CD4-positive, alpha-beta T cell treated with Interleukin-1 beta for 1 hour (primary cell): ENCODE results near the gene TGM1.

Source experiments
- DNase-seq, 2 donors: peaks; one replicate each; pipeline ENCODE4 v3.0.0-alpha.2; 2020 to 2022

The TGM1 gene

DNA sequence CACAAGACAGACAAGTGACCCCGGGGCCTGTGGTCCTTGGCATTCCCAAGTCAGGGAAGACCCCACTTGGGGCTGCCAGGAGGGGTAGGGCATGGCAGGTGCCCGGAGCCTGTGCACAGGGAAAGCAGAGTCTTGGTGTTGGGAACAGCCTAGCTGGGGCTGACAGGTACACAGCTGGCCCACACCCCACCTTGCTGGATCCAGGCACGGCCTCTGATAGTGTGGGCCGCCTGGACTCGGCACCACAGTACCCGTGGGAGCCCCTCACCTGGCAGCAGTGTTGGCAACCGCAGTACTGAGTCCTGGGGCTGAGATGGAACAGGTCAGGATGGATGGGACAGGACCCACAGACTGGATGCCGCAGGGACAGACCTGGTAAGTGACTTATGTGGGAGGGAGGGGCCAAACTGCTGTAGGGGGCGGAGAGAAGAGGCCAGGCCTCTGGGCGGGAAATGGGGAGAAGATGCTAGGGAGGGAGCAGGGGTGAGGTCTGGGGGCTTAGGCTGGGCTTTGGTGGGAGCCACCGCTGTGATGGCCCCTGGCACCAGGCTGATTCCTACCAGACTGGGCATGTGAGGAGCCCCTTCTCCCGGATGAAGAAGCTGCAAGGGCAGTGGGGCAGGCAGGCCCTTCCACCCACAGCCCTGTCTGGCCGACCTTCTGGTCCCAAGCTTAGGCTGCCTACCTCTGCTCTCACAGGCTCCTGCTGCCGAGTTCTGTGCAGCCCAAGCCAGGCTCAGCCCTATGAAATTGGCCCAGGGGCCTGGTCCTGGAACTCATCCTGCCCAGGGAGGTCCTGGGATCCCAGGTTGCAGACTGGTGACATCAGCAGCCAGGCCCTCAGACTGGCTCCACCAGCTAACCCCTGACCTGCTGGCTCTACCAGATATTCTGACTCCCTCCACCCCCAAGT is at the start of gene TGM1:
TGM1 (minus strand) TSS at position 357 of the 913 bp plus-strand sequence. CDS start 825 bp downstream, outside the sequence.
- DNase-seq, result no peak

DNA sequence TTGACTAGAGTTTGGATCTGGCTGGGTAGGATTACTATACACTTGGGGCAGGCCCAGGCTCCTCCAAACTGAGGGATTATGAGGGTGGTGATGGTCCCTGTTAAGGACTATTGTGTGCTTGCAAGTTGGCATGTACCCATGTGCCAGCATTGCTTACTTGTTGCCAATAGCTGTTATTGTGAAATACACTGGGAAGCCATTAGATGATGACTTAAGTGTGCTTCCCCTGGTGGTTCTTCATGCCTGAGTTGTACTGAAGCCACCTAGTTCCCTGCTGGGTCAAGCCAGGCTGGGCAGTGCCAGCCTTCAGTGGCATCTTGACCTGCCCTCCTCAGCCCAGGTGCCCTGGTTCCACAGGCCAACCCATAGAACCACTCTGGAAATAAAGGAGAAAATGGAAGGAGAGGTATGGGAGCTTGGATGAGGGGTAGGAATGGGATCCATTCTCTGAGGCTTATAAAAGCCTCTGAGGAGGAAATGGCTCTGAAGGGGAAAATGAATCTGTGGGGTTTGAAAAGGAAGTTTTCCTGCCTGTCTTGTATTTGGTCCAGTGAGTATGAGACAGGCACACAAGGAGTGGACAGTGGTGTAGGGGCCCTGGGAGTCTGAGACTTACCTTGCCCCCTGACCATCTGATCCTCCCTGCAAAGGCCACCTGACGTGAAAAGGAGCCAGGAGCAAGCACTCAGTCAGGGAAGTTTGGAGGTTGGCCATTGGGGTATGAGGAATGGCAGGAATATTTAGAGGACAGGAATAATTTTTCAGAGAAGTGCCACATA is 49.0 kb upstream of the TGM1 start:
- DNase-seq, result peak in 1 of 2 donors; percentile 24

DNA sequence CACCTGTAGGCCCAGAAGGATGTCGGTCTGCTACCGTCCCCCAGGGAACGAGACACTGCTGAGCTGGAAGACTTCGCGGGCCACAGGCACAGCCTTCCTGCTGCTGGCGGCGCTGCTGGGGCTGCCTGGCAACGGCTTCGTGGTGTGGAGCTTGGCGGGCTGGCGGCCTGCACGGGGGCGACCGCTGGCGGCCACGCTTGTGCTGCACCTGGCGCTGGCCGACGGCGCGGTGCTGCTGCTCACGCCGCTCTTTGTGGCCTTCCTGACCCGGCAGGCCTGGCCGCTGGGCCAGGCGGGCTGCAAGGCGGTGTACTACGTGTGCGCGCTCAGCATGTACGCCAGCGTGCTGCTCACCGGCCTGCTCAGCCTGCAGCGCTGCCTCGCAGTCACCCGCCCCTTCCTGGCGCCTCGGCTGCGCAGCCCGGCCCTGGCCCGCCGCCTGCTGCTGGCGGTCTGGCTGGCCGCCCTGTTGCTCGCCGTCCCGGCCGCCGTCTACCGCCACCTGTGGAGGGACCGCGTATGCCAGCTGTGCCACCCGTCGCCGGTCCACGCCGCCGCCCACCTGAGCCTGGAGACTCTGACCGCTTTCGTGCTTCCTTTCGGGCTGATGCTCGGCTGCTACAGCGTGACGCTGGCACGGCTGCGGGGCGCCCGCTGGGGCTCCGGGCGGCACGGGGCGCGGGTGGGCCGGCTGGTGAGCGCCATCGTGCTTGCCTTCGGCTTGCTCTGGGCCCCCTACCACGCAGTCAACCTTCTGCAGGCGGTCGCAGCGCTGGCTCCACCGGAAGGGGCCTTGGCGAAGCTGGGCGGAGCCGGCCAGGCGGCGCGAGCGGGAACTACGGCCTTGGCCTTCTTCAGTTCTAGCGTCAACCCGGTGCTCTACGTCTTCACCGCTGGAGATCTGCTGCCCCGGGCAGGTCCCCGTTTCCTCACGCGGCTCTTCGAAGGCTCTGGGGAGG is 47.9 kb upstream of the TGM1 start, which contains the start of gene LTB4R:
LTB4R (plus strand) TSS at position 857 of the 959 bp plus-strand sequence. CDS start 4,150 bp downstream, outside the sequence.
- DNase-seq, result peak; percentile 77 to 78

DNA sequence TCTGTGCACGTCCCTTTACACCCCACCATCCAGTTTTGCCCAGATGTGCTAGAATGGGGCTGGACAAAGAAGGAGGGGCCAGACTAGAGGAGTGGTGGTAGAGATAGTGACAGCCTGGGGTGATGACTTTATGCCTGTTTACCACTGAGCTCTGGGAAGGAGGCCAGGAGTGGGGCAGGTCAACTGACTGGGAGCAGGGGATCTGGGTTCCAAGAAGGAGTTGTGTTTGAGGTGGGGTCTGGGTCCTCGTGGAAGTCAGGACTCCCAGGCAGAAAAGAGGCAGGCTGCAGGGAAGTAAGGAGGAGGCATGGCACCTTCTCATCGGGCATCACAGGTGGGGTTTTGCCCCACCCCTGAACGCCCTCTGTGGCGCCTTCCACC is 47.3 kb upstream of the TGM1 start:
- DNase-seq, result no peak

DNA sequence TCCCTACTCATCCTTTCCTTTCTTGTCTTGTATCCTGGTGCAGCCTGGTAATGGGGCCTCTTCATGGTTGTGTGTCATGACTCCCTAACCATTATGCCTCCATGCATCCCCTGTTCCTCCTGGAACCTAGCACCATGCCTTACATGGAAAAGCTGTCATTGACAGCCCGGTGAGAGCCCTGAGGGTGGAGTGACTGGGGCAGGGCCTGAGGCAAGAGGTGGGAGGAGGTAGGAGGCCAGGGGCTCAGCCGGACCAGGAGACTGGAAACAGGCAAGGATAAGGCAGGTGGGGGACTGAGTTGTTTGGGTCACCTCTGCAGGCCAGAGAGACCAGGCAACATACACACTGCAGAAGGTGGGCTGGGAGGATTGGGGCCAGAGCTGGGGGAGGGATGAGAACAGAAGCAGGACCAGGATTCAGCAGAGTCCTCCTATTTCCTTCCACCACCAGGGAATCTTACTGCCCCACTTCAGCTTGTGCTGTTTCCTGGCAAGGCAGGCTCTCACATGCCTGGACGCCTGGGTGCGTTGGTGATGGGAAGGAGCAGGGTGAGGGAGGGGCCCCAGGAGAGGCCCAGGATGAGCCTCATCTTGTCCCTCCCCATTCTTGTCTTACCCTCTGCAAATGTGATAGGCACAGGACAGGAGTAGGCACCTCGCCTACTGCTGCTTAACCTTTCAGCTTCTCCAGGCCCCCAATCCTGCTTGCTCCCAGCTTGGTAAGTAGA is 46.7 kb upstream of the TGM1 start, which contains the start of gene LTB4R2:
LTB4R2 (plus strand) TSS at position 603 of the 727 bp plus-strand sequence. CDS start 525 bp downstream, outside the sequence.
- DNase-seq, result no peak

DNA sequence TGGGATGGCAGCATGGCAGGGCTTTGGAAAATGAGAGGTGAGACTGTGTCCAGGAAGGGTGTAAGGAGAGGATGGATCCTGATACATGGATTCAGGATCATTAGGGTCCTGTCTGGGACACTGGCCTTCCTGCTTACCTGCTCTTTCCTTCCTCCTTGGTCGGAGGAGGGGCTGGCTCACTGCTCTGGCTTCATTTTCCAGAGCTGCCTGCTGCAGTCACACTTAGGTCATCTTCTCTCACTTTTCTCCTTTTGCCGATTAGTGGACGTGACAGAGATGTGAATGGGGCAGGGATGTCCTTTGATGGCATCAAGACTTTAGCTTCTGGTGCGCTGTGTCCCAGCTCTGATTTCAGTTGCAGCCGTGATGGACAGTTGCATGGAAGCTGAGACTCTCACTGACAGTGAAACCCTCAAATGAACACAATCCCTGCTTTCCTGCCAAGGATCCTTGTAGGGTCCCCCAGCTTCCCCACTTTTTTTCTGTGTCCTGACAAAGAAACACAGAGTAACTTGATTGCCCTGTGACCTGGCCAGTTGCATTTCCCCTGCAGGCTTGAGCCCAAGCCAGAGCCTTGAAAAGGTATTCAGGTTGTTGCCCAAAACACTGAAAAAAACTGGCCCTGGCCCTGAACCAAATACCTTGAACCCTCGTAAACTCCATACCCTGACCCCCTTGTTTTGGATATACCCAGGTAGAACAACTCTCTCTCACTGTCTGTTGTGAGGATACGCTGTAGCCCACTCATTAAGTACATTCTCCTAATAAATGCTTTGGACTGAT is 45.6 kb upstream of the TGM1 start:
- DNase-seq, result no peak

DNA sequence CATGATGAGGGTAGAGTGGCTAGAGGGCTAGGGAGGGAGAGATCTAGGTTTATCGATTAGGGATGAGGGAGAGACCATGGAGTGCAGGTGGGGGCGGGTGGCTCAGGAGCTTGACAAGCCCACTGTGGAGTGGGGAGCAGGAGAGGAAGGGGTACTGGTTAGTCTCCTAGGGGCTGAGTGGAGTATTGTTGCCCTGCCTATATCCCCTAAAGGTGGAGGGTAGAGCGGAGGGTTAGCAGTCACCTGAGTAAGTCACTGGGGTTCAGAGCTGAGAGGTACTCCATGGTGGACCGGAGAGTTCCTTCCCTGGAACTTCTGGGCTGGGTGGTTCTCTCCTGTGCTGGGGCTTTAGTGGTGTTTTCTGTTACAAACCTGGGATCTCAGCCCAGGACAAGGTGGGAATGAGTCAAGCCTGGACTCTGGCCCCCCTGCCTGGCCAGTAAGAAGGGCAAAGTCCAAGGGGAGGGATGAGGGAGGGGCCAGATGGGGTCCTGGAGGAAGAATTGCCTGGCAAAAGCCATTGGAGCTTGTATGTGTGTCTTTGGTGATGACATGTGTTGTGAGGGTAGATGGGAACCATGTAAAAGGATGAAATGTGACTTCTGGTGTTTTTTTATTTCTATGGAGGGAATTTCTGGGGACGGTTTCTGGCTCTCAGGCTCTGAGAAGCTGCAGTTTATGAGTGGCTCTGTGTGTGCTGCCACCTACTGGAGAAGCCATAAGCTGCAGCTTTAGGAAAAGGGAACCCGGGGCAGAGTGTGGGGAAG is 44.8 kb upstream of the TGM1 start, which contains the start of gene CIDEB:
CIDEB (minus strand) TSS at position 403 of the 767 bp plus-strand sequence; CDS start at position 284, 119 bp downstream.
- peak; percentile 66 to 72 for DNase-seq

DNA sequence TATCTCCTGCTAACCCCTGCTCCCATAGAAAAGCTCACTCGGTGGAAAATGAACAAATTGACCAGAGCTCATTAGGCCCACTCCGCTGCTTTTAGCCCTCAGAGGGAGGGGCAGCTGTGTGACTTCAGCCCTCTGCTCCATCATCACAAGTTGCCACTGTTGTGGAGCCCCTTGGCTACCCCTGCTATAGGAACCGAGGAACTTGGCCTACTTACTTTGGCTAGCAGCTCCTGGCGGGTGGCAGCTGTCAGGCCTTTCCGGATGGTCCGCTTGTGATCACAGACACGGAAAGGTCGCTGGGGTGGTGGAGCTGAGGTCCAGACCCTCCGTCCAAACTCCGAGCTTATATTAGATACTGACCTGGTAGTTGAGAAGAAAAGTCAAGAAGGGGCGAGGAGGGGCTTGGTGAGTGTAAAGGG is 44.2 kb upstream of the TGM1 start:
- no peak for DNase-seq

DNA sequence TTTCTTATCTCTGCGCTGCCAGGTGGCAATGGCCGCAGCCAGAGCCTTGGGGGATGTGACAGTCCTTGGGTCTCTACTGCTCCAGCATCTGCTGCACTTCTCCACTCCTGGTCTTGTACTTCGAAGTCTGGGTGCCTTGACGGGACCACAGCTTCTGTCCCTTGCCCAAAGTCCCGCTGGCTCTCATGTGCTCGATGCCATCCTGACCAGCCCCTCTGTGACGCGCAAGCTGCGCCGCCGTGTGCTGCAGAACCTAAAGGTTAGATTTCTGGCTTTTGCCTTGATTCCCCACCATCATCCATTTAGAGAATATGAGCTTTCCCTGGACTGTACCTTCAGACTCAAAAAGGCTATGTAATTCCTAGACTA is 41.0 kb upstream of the TGM1 start:
- no peak for DNase-seq

DNA sequence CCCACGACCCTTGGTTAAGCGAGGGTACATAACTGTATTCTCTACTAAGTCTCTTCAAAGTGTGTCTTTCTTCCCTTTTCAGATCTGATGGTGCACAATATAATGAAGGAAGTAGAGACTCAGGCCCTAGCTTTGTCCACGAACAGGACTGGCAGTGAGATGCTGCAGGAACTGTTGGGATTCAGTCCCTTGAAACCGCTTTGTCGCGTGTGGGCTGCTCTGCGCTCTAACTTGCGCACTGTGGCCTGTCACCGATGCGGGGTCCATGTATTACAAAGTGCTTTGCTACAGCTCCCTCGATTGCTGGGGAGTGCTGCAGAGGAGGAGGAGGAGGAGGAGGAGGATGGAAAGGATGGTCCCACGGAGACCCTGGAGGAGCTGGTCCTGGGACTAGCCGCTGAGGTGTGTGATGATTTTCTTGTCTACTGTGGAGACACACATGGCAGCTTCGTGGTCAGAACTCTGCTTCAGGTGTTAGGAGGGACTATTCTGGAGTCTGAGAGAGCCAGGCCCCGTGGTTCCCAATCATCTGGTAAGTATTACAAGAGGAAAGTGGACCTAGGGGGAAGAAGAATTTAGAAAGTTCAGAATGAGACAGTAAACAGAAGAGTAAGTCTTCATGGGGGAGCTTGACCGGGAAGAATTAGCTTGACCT is 37.5 kb upstream of the TGM1 start:
- no peak for DNase-seq

DNA sequence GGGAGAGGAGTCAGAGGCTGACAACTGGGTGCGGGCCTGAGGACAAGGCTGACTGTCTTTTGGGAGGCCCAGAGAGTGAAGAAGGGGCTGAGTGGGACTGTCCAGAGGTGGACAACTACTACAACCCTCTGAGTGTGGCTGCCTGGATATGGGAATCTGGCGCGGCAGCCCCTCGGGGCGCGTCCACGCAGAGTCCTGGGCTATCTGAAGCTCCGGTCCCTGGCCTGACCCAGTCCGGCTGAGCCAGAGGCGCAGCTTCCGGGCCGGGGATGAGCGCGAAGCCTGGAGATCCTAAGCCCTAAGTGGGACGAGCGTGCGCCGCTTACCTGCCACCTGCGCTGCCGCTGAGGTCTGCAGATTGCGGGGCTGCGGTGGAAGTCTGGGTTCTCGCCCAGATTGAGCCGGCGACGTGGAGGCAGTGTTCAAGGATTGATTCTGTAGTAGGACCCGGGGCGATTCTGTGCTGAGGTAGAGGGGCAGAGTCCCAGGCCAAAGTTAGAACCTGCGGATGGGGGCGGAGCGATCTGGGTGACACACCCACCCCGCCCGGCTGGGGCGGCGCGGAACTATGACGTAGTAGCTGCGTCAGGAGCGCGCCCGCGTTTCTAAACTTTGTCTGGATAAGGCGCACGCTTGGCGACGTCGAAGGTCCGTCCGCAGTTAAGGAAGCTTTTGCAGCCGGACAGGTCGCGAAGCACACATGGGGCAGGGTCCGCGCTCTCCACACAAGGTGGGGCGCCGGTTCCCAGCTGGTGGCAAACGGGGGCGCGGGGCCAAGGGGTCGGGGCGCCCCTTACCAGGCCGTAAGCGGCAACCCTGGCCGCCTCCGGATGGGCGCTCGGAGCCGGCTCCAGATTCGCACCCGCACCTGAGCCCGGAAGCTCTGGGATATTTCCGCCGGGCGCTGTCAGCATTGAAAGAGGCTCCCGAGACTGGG is 36.5 kb upstream of the TGM1 start, which contains the start of the genes DHRS1 and NOP9:
DHRS1 (minus strand) TSS at position 526 of the 937 bp plus-strand sequence. CDS start 674 bp downstream, outside the sequence.
NOP9 (plus strand) TSS at position 596 of the 937 bp plus-strand sequence; CDS start at position 701, 105 bp downstream.
- peak; percentile 88 to 91 for DNase-seq

DNA sequence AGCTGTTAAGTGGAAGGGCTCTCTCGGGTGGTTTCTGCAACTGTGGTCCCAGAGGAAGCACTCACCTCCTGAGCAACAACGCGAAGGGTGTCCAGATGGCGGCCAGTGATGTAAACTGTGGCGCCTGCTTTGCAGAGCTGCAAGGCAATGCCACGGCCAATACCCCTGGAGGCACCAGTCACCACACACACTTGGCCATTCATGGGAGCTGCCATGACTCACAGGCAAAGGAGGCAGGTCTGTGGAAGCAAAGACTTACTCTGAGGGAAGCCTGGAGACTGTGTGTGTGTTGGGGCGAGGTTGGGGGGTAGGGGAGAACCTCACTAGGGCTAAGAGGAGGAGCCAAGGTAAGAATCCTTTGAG is 35.9 kb upstream of the TGM1 start:
- peak in 1 of 2 donors; percentile 25 for DNase-seq

DNA sequence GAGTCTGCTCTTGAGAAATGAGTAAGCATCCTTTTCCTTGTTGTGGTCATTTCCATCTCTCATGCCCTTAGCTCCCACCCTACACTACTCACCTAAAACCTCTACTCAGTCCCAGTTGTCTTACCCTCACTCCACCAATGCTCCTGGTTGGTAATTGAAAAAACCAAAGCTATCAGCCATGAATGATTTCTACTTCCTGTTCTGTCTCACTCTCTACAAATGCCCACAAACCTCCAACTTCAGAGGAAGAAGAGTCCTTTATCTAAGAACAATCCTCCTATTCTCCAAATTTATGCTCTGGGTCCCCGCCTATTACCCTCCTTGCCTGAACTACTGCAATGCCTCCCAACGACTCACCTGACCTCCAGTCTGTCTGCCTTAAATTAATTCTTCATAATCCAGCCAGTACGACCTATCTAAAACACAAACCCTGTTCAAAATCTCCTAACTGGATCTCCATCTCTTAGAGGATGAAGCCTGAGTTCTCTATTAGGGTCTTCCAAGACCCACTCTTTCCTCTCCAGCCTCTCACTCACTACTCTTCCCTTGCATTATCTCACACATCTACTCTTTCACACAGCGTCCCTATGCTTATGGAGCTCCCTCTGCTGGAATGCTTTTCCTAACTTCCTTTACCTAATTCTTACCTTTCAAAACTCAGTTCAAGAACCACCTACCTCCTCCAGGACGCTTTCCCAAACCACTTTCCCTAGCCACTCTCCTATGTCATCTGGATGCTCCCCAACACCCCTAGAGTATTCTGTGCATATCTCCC is 34.4 kb upstream of the TGM1 start:
- no peak for DNase-seq

DNA sequence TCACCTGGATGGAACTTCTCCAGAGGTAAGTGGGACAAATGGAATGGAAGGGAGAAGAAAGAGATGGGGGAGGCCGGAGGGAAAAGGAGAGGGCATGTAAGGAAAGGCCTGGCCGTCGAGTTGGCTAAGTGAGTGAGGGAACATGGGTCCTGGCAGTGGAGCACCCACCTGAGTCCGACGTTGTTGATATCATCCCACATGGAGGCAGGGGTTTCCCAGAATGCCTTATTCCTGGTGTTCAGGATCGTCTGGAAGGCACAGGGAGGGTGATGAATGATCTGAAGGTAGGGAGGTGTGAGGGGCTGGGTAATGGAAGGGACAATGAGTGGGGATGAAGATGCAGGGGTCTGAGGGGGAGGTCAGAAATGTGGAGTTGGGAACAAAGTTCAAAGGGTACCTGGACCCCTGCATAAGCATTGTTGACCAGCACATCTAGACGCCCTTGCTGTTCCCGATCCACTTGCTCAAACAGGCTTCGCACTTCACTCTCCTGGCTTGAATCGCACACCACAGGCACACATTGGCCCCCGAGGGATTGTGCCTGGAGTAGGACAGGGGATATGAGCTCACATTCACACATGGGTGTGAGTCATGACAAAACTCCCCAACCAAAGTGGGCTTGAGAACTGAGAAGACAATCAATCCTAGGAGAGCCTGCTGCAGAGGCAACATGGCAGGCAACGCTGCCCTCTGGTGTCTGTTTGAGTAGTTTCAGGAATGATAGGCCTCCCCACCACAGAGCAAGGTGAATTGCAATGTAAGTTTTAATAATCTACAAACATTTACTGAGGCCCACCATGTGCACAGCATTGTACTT is 33.6 kb upstream of the TGM1 start:
- peak; percentile 81 for DNase-seq

DNA sequence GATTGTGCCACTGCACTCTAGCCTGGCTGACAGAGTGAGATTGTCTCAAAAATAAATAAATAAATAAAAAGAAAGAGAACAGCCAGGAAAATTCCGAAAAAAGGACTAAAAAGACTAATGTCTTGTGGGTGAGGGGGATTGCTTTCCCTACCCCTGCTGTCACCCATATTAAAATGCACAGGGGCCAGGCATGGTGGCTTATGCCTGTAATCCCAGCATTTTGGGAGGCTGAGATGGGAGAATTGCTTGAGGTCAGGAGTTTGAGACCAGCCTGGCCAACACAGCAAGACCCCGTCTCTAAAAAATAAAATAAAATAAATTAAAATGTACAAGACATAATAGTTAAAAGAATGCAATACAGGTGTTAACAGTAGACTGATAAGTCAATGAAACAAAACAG is 30.5 kb upstream of the TGM1 start:
- DNase-seq, result no peak
